ENCODE measurements around the gene RHBDL2. TPM values are rescaled to one million over a fixed set of nuclear protein-coding genes. Genes with fewer than 3 reads are reported as not detected.
A peak's percentile ranks its signal among the peaks of the same experiment; 100 is the strongest.

Gene RHBDL2
- total and polyA plus RNA-seq, 2 of the 13 experiments (the other 11 are each of a cell fraction or from before 2014, with no cell fraction given) = 3.3 to 5.4 TPM

DNA sequence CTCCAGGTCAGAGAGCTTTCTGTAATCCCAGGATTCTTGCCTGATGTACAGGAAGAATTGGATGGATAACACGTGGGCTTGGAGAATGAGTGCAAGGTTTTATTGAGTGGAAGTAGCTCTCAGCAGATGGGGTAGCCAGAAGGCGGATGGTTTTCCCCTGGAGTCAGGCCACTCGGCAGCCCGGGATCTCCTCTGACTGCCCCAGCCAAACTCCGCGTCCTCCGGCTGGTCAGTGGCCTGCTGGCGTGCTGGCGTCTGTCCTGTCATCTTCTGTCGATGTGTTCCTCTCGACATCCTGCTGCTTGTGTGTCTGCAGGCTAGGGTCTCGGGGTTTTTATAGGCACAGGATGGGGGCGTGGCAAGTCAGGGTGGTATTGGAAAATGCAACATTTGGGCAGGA, 32.8 kb downstream of the RHBDL2 start (continued):
- TF ChIP-seq, protein P1, sequence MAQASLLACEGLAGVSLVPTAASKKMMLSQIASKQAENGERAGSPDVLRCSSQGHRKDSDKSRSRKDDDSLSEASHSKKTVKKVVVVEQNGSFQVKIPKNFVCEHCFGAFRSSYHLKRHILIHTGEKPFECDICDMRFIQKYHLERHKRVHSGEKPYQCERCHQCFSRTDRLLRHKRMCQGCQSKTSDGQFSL (CRISPR knock-in tag; IDR thresholded peaks at IDR 0.05) = no peak
- TF ChIP-seq ZBTB21 (CRISPR knock-in tag; IDR thresholded peaks at IDR 0.05) = no peak

DNA sequence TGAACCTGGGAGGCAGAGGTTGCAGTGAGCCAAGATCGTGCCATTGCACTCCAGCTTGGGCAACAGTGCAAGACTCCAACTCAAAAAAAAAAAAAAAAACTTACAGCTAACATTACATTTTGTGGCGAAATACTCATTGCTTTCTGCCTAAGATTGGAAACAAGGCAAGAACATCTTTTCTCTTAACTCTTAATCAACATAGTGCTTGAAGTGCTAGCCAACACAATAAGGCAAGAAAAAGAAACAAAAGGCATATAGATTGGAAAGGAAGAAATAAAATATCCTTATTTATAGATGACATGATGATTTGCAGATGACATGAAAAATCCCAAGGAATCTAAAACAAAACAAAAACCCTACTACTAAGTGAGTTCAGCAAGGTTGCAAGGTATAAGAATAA, 35.6 kb downstream of the RHBDL2 start:
- ATAC-seq = no peak

More for the DNA sequence above, 35.6 kb downstream of the RHBDL2 start:
- no peaks in the 10 kb centered on the region for H4K20me1 ChIP-seq (ENCODE audit: insufficient read depth, low read length)
- TF ChIP-seq, protein P2, sequence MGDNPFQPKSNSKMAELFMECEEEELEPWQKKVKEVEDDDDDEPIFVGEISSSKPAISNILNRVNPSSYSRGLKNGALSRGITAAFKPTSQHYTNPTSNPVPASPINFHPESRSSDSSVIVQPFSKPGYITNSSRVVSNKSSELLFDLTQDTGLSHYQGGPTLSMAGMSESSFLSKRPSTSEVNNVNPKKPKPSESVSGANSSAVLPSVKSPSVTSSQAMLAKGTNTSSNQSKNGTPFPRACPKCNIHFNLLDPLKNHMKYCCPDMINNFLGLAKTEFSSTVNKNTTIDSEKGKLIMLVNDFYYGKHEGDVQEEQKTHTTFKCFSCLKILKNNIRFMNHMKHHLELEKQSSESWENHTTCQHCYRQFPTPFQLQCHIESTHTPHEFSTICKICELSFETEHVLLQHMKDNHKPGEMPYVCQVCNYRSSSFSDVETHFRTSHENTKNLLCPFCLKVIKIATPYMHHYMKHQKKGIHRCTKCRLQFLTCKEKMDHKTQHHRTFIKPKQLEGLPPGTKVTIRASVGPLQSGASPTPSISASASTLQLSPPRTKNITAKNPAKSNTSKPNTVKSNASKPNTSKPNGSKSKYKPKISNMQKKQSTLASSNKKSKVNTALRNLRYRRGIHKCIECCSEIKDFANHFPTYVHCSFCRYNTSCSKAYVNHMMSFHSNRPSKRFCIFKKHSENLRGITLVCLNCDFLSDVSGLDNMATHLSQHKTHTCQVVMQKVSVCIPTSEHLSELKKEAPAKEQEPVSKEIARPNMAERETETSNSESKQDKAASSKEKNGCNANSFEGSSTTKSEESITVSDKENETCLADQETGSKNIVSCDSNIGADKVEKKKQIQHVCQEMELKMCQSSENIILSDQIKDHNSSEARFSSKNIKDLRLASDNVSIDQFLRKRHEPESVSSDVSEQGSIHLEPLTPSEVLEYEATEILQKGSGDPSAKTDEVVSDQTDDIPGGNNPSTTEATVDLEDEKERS (CRISPR knock-in tag; IDR thresholded peaks at IDR 0.05) = peak; percentile 81
- no peak for TF ChIP-seq SMYD3 (CRISPR knock-in tag; IDR thresholded peaks at IDR 0.05)
- H3K9me3 ChIP-seq (ENCODE audit: low read length) = peaks cover 11% of the 10 kb centered on the region; the same call in 1 of the 2 replicates
- H3K27ac ChIP-seq (ENCODE audit: extremely low read length, insufficient read depth, low read length) = no peak overlapping the region
- in situ Hi-C loops (cut with HindIII; ENCODE audit: extremely low pct_ligation_motif_present, low pct_unique_long_range_greater_than_20kb) = no loop called here
- CTCF ChIA-PET (ENCODE audit: low intra/inter-chr PET ratio, low total read pairs) = no interaction called here
- no peaks in the 10 kb centered on the region for H3K79me2 ChIP-seq (ENCODE audit: insufficient read depth, low read length)
- intact Hi-C loops (cut with micrococcal nuclease; ENCODE audit: unreplicated experiment) = no loop called here
- DNase-seq (ENCODE audit: low spot score) (no peak), FAIRE-seq (no peak)
- H3K36me3 ChIP-seq (replicated peaks in 1 of 2; ENCODE audit: control insufficient read depth in 1 of 2, insufficient read depth in 2 of 2, low read length in 2 of 2) = no peaks in the 10 kb centered on the region; a peak in 1 of 5 replicates
- no peak overlapping the region for H3K4me3 ChIP-seq (replicated peaks in 1 of 3; ENCODE audit: insufficient read depth in 1 of 3, low read depth in 2 of 3, low read length in 3 of 3)
- BruUV-seq (replicated peaks) = no TSS peak
- no peaks in the 10 kb centered on the region for H3K27me3 ChIP-seq (ENCODE audit: control insufficient read depth in 1 of 2, insufficient read depth in 2 of 2, low read length in 2 of 2)
- POLR2A ChIA-PET = no interaction called here
- H3K4me2 ChIP-seq (ENCODE audit: low read depth, low read length) = no peak overlapping the region
- no peak overlapping the region for H2AFZ ChIP-seq (ENCODE audit: low read length)
- 92% methylated on average over 2 of the region's 2 CpGs for WGBS (ENCODE audit: low lambda C conversion rate)
- peaks cover 1% of the 10 kb centered on the region; the same call in 1 of the 2 replicates for H3K4me1 ChIP-seq (ENCODE audit: insufficient read depth, low read length)
- H3K9ac ChIP-seq (ENCODE audit: insufficient read depth, low read depth, low read length) = no peak overlapping the region
